Astrocyte of the cerebellum (primary cell): ENCODE measurements around the gene EXO1.

Experiments
- DNase-seq: peaks from one replicate; pipeline ENCODE4 v3.0.0-alpha.2; 2011; ENCODE audit warnings: low read depth
- H3K4me3 ChIP-seq: 2 replicates; pipeline ENCODE4 v1.5.1; 2011; ENCODE audit warnings: mild to moderate bottlenecking, low read depth, low read length, moderate library complexity
- in situ Hi-C: cut with HindIII; loops from 2 replicates; pipeline ENCODE4 v1.10.0; 2017; ENCODE audit warnings: low sequenced_read_pairs
- TF ChIP-seq, protein P1 (sequence below): IDR thresholded peaks from 2 replicates; pipeline ENCODE4 v1.5.1; 2012; ENCODE audit warnings: low read length, low read depth, moderate library complexity, mild to moderate bottlenecking; ENCODE audit errors: missing control alignments

The EXO1 gene

DNA sequence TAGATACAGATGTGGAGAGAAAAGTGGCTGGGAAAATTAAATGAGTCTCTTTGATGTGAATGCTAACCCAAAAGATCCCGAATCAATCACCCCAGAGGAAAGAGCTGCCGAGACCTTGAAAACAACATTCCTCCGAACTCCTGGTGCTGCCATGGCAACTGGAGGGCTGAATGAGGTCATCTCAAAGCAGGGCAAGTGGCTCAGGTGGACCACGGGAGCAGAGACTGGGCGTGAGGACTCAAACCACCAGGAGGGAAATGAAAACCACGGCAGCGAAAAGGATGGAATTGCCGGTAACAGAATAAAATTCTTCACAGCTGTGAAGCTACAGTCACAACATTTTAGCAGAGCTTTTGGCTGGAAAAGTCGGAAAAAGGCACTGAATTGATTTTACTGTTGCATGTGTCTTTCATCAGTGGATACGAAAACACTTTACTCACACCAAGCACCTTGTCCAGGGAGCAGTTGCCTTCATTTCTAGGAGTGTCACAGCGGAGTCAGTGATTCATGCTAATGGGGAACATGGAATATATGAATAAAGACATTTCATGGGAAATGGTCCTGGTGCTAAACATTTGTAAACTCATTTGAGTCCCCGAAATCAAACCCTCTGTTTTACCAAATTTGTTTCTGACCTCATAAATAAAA lies 86.3 kb downstream of the EXO1 start:
- H3K4me3 ChIP-seq = no peak overlapping the region
- DNase-seq = peak; percentile 75
- in situ Hi-C loops = no loop called here
- TF ChIP-seq, protein P1, sequence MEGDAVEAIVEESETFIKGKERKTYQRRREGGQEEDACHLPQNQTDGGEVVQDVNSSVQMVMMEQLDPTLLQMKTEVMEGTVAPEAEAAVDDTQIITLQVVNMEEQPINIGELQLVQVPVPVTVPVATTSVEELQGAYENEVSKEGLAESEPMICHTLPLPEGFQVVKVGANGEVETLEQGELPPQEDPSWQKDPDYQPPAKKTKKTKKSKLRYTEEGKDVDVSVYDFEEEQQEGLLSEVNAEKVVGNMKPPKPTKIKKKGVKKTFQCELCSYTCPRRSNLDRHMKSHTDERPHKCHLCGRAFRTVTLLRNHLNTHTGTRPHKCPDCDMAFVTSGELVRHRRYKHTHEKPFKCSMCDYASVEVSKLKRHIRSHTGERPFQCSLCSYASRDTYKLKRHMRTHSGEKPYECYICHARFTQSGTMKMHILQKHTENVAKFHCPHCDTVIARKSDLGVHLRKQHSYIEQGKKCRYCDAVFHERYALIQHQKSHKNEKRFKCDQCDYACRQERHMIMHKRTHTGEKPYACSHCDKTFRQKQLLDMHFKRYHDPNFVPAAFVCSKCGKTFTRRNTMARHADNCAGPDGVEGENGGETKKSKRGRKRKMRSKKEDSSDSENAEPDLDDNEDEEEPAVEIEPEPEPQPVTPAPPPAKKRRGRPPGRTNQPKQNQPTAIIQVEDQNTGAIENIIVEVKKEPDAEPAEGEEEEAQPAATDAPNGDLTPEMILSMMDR = no peak

DNA sequence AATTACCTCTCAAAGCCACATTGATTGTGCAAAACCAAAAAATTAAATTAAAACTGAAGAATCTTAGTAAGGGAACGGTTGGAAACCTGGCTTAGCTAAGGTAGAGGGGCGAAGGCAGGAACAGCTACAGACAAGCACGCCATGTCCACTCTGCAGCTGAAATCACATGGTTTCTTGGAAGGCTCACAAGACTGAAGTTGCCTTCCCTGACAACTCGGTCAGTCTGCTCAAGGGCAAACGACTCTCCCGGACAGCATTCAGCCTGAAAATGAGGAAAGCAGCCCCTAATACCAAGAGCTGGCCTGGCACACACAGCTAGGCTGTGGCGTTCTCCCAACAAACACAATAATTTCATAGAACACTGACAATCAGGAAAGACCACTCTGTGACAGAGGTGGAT lies 86.9 kb downstream of the EXO1 start:
- no peak overlapping the region for H3K4me3 ChIP-seq
- in situ Hi-C loops = no loop called here
- TF ChIP-seq, protein P1 = no peak
- no peak for DNase-seq
